Gastrocnemius medialis (tissue), 4 donors: ENCODE results near the gene CPVL.

ENCODE experiments used
- CTCF ChIP-seq, 5 experiments: fragments of 450-650 bp in 3 of 5; fragments of 200-600 bp in 2 of 5; sonication (generic) in 2 of 5; IDR thresholded peaks in 4 of 5; conservative IDR thresholded peaks in 1 of 5; 1 replicate in 4 of 5; 2 replicates in 1 of 5; pipeline ENCODE4 v1.5.1; 2016 to 2019; ENCODE audit warnings: antibody characterized with exemption in 5 of 5, mild to moderate bottlenecking in 3 of 5, moderate library complexity in 3 of 5
- POLR2A ChIP-seq, 2 donors: fragments of 450-650 bp; IDR thresholded peaks; one replicate each; pipeline ENCODE4 v1.6.1; 2017; ENCODE audit warnings: antibody characterized with exemption in 2 of 2, mild to moderate bottlenecking in 2 of 2, moderate library complexity in 2 of 2

- no peak for TF ChIP-seq POLR2A (IDR thresholded peaks at IDR 0.05)
- no peak for TF ChIP-seq CTCF (IDR thresholded peaks at IDR 0.05 in 4 of 5, conservative IDR thresholded peaks at IDR 0.05 in 1 of 5)
Observed at GRCh38 chr7:29038463-29038862, 107.9 kb downstream of the CPVL start.
